Pancreas (tissue), 10 donors: ENCODE results near the gene TMEM250. TPM values are rescaled to one million over a fixed set of nuclear protein-coding genes. Genes with fewer than 3 reads are reported as not detected.

Experiments
- ATAC-seq, 4 donors: fragments of 200-7000 bp; cut with Tn5 transposase; one replicate each; pipeline versions ENCODE4 v1.8.0 to v1.9.1; 2020; ENCODE audit warnings: mild to moderate bottlenecking in 4 of 4, moderate library complexity in 4 of 4
- DNase-seq, 6 donors: peaks; one replicate each; pipeline ENCODE4 v3.0.0-alpha.2; 2020
- FAIRE-seq: peaks from 2 replicates; lab custom pipeline; 2012; peaks lifted over from hg19 to GRCh38; lab: Jason Lieb, UNC
- H3K27ac ChIP-seq, 4 donors: fragments of 200-600 bp; sonication (generic); 1 replicate in 3 of 4; 2 replicates in 1 of 4; pipeline versions ENCODE4 v1.5.0 to v1.8.0; 2020
- H3K27me3 ChIP-seq, 4 donors: fragments of 200-600 bp; one replicate each; pipeline ENCODE4 v1.8.0; 2021
- H3K36me3 ChIP-seq, 3 donors: fragments of 200-600 bp; sonication (generic) in 1 of 3; one replicate each; pipeline versions ENCODE4 v1.5.0 to v1.8.0; 2020 to 2021
- H3K4me1 ChIP-seq, 3 donors: fragments of 200-600 bp; one replicate each; pipeline ENCODE4 v1.8.0; 2021
- H3K4me3 ChIP-seq, 4 donors: fragments of 200-600 bp; sonication (generic) in 2 of 4; one replicate each; pipeline versions ENCODE4 v1.5.0 to v1.8.0; 2020 to 2021
- H3K9me3 ChIP-seq, 4 donors: fragments of 200-600 bp; one replicate each; pipeline ENCODE4 v1.8.0; 2021
- CTCF ChIP-seq, 4 donors: fragments of 200-600 bp; sonication (generic) in 3 of 4; IDR thresholded peaks; one replicate each; pipeline versions ENCODE4 v1.5.0 to v1.8.0; 2021; ENCODE audit warnings: antibody characterized with exemption in 4 of 4
- WGBS, 2 donors: extraction: QIAGEN DNeasy Blood & Tissue Kit; methylation state at CpG; one replicate each; pipeline ENCODE4 v1.1.7; 2013; 5-methylcytosine and 5-hydroxymethylcytosine counted together
- intact Hi-C, 3 donors: fragments of 100-400 bp; cut with DNase I; formaldehyde crosslinking; loops; one replicate each; pipeline versions ENCODE4 v1.11.1 to v1.14.2; 2022
- polyA plus RNA-seq, 2 donors: library from polyadenylated mRNA; stranded (reverse); fragments of 200-250 nt; gene quantifications; one replicate each; pipeline ENCODE4 v1.2.3, GENCODE V29; 2013
- total RNA-seq, 6 donors: library from RNA; stranded (reverse); fragmentation: NEBNext Ultra II Directional in 4 of 6; extraction: Animal tissue kit (Norgen Biotek cat#: 25700) in 4 of 6; gene quantifications; one replicate each; pipeline versions ENCODE4 v1.2.1 to v1.2.4, GENCODE V29; 2021 to 2023
- donor health status: healthy with polysubstance abuse.
- donor health status: DM: no; HTN: no; CAD: no; lungs with moderate emphysema.
- donor health status: DM: no; HTN: no; CAD: no.
- donor health status: control.
- donor health status: control.
- donor health status: Bipolar disorder and iron deficiency.
- donor health status: DM: yes; HTN: yes; CAD: no.
- donor health status: DM: no; HTN: no; CAD: no.
- donor health status: DM: no; HTN: no; CAD: no.
- donor health status: DM: yes; HTN: yes; CAD: no.

TMEM250 gene
- total and polyA plus RNA-seq, 8 donors = 8.0 to 17.8 (median 11.8) TPM

DNA sequence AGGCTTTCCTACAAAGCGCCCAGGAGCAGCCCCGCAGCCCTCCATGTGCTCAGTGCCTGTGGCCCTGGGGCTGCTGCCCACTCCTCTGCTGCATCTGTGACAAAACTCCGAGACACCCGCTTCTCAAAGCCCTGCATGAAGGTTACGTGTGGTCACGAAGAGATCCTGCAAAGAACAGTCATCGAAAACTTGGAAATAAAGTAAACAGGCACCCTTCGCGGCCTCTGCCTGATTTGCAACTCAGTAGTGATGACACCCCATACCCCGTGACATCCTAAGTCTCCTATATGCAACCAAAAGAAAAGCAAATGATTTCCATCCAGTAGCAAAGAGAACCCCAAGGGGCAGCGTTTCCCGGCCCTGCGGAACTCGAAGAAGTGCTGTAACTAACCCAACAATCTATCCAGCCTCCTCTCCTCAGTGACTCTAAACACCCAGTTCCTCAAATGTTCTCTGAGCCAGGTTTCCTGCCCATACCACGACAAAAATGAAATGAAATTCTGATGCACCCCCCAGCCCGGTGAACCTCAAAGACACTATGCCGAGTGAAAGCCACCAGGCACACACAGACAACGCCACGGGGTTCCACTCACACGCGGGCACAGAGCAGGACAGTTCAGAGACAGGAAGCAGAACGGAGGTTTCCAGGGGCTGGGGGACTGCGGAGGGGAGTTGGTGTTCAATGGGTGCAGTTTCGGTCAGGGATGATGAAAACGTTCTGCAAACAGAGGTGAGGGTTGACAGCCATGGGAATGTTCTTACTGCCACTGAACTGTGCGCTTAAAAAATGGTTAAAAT is 42.6 kb downstream of the TMEM250 start:
- no peak for ATAC-seq
- intact Hi-C loops = no loop called here
- FAIRE-seq = no peak

DNA sequence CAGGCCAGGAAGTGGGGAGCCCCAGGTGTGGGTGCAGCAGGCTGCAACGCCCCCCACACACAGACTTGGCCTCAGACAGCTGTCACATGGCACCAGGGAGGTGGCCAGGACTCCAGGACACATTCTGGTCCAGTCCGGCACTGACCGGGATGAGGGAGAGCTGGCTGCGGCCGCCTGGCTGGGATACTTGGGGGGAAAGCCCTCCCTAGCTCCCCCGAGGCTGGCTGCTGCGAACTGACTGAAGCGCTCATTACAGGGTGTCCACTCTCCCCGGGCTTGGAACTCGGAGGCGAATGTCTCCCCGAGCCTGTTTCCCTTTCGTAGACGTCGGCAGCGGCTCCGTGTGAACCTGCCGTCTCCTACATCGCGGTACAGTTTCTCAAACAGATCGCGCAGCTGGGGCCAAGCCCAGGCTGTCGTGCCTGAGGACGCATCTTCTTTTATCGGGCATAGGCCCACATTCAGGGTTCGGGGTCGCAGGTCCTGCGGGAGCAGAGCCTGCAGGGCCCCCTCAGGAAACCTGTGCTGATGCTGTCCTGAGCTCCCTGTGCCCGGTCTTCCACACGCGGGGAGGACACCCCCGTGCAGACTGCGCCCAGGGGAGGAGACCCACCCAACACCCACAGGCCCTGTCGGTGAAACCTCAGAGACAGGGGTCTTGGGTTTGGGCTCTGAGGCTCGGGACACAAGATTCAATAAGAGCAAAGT is 43.4 kb downstream of the TMEM250 start:
- Histone ChIP-seq H3K4me1 (no peaks in the 10 kb centered on the region), H3K36me3 (no peaks in the 10 kb centered on the region), H3K27me3 (no peaks in the 10 kb centered on the region), H3K4me3 (no peak overlapping the region), H3K9me3 (no peaks in the 10 kb centered on the region), H3K27ac (no peak overlapping the region)
- intact Hi-C loops = no loop called here
- no peak for TF ChIP-seq CTCF (IDR thresholded peaks at IDR 0.05)
- ATAC-seq (no peak), FAIRE-seq (no peak), DNase-seq (peak in 1 of 6 donors; percentile 50)
- 89 to 91% methylated on average over 35 of the region's 35 CpGs for WGBS, 2 donors

More for the DNA sequence above, 42.6 kb downstream of the TMEM250 start:
- Histone ChIP-seq H3K36me3 (no peaks in the 10 kb centered on the region), H3K27me3 (no peaks in the 10 kb centered on the region), H3K4me1 (no peaks in the 10 kb centered on the region), H3K4me3 (no peak overlapping the region), H3K27ac (no peak overlapping the region), H3K9me3 (no peaks in the 10 kb centered on the region)
- no peak for TF ChIP-seq CTCF (IDR thresholded peaks at IDR 0.05)
- 87 to 89% methylated on average over 26 of the region's 26 CpGs for WGBS, 2 donors
- DNase-seq = peak in 1 of 6 donors; percentile 26

DNA sequence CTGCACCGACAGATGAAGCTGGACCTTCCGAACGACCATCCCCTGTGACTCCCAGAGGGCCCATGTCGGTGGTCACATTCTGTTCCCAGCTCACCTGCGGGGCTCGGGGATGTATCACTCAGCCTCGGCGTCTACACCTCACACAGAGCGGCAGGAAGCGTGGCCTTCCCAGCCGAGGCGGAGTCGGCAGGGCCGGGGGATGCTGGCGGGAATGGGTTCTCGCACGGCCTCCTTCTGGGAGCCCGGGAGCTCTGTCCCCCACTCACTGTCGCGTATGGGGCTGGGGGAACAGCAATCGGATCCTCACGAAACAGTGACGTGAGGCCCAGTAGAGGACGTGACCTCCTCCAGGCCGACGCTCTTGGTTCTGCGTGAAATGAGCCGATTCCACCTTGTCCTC is 44.0 kb downstream of the TMEM250 start:
- Histone ChIP-seq H3K4me1 (no peaks in the 10 kb centered on the region), H3K27me3 (no peaks in the 10 kb centered on the region), H3K9me3 (no peaks in the 10 kb centered on the region), H3K36me3 (no peaks in the 10 kb centered on the region), H3K27ac (no peak overlapping the region), H3K4me3 (no peak overlapping the region)
- WGBS, 2 donors = 93 to 94% methylated on average over 28 of the region's 28 CpGs
- peak in 1 of 6 donors; percentile 49 for DNase-seq
- no peak for ATAC-seq
- intact Hi-C loops = no loop called here
- TF ChIP-seq CTCF (IDR thresholded peaks at IDR 0.05) = no peak
- no peak for FAIRE-seq

Other genes with a start within 250 kb of the TMEM250 start
- gene CAMSAP1, start 211.3 kb downstream of the TMEM250 start, total RNA-seq = 10 to 100 TPM; 11.6 to 20.1 (median 13.4) TPM
- gene CAMSAP1, start 211.3 kb downstream of the TMEM250 start, polyA plus RNA-seq = 1 to 10 TPM; 3.8 to 4.0 TPM
- 10 to 100 TPM in 5 of 6 donors, 1 to 10 TPM in 1; 9.8 to 16.5 (median 13.1) TPM for gene UBAC1, start 157.5 kb downstream of the TMEM250 start, total RNA-seq
- 10 to 100 TPM; 24.9 to 33.7 TPM for gene UBAC1, start 157.5 kb downstream of the TMEM250 start, polyA plus RNA-seq
- 10 to 100 TPM in 2 of 6 donors, 1 to 10 TPM in 4; 6.8 to 12.4 (median 8.9) TPM for gene NACC2, start 23.6 kb downstream of the TMEM250 start, total RNA-seq
- gene NACC2, start 23.6 kb downstream of the TMEM250 start, polyA plus RNA-seq = 1 to 10 TPM; 4.3 to 5.5 TPM
- gene LHX3, start 86.3 kb upstream of the TMEM250 start, total RNA-seq = not detected
- gene LHX3, start 86.3 kb upstream of the TMEM250 start, polyA plus RNA-seq = not detected
- 10 to 100 TPM in 3 of 6 donors, 1 to 10 TPM in 3; 6.8 to 11.0 (median 10.4) TPM for gene QSOX2, start 126.9 kb upstream of the TMEM250 start, total RNA-seq
- gene QSOX2, start 126.9 kb upstream of the TMEM250 start, polyA plus RNA-seq = 10 to 100 TPM; 12.2 to 19.1 TPM
- under 1 TPM; 0.14 to 0.58 (median 0.36) TPM for gene CCDC187, start 185.2 kb upstream of the TMEM250 start, total RNA-seq
- 1 to 10 TPM; 2.0 to 2.6 TPM for gene CCDC187, start 185.2 kb upstream of the TMEM250 start, polyA plus RNA-seq
- gene GPSM1, start 208.7 kb upstream of the TMEM250 start, total RNA-seq = 10 to 100 TPM in 4 of 6 donors, 1 to 10 TPM in 2; 6.8 to 22.7 (median 11.5) TPM
- gene GPSM1, start 208.7 kb upstream of the TMEM250 start, polyA plus RNA-seq = 10 to 100 TPM; 33.7 to 54.4 TPM
- 10 to 100 TPM; 10.1 to 26.8 (median 14.4) TPM for gene DNLZ, start 244.9 kb upstream of the TMEM250 start, total RNA-seq
- gene DNLZ, start 244.9 kb upstream of the TMEM250 start, polyA plus RNA-seq = 10 to 100 TPM; 14.1 to 19.4 TPM